Body of pancreas (tissue), 4 donors: ENCODE data around the gene PITPNC1.

Experiments
- CTCF ChIP-seq, 7 experiments: fragments of 450-650 bp in 4 of 7; fragments of 200-600 bp in 3 of 7; sonication (generic) in 3 of 7; IDR thresholded peaks; one replicate each; pipeline ENCODE4 v1.5.1; 2016 to 2019; ENCODE audit warnings: antibody characterized with exemption in 7 of 7
- POLR2A ChIP-seq, 3 donors: fragments of 450-650 bp; IDR thresholded peaks; one replicate each; pipeline ENCODE4 v1.6.1; 2016; ENCODE audit warnings: antibody characterized with exemption in 3 of 3, mild to moderate bottlenecking in 2 of 3

- TF ChIP-seq CTCF (IDR thresholded peaks at IDR 0.05) (no peak), POLR2A (IDR thresholded peaks at IDR 0.05) (no peak)
Observed at GRCh38 chr17:67477687-67478086, 100.6 kb downstream of the PITPNC1 start.
